NCI-H187 (cell line): ENCODE data around the gene FA2H.
"Not testable (repeated sequence)": the region's sequence is repeated elsewhere in the genome, so short reads cannot be mapped to it uniquely, and the experiment has no call there.

Experiments used
- DNase-seq, 2 experiments: peaks; one replicate each; lab custom pipeline; 2025; lab: John Stamatoyannopoulos, UW

The FA2H gene

GRCh38 chr16:74723256-74723655, 51.4 kb downstream of the FA2H start:
- DNase-seq = no peak

GRCh38 chr16:74722156-74722555, 52.5 kb downstream of the FA2H start:
- not testable (repeated sequence) for DNase-seq

- DNase-seq = no peak
These were observed 52.9 kb downstream of the FA2H start for GRCh38 chr16:74721716-74722115.

GRCh38 chr16:74720579-74720978, 54.0 kb downstream of the FA2H start:
- DNase-seq = no peak

GRCh38 chr16:74718741-74719610, 55.6 kb downstream of the FA2H start:
- no peak for DNase-seq

- no peak for DNase-seq
These were observed 56.5 kb downstream of the FA2H start for GRCh38 chr16:74718140-74718539.

- DNase-seq = no peak
These were observed 57.3 kb downstream of the FA2H start for GRCh38 chr16:74717367-74717766.

GRCh38 chr16:74716355-74716754, 58.3 kb downstream of the FA2H start:
- DNase-seq = no peak

GRCh38 chr16:74713876-74714275, 60.7 kb downstream of the FA2H start:
- DNase-seq = no peak

GRCh38 chr16:74713325-74713724, 61.3 kb downstream of the FA2H start:
- no peak for DNase-seq

GRCh38 chr16:74711938-74712337, 62.7 kb downstream of the FA2H start:
- no peak for DNase-seq

- DNase-seq = no peak
These were observed 64.2 kb downstream of the FA2H start for GRCh38 chr16:74710401-74710800.

GRCh38 chr16:74709441-74709877, 65.2 kb downstream of the FA2H start:
- peak; percentile 1 to 3 for DNase-seq

- DNase-seq = no peak
These were observed 74.0 kb downstream of the FA2H start, which contains the start of gene MLKL for GRCh38 chr16:74700438-74701225. Gene MLKL (minus strand): TSS chr16:74700862. CDS start chr16:74695757, 5,105 bp downstream.

GRCh38 chr16:74700116-74700437, 74.5 kb downstream of the FA2H start:
- no peak for DNase-seq

- no peak for DNase-seq
These were observed 75.0 kb downstream of the FA2H start for GRCh38 chr16:74699666-74700065.

GRCh38 chr16:74698222-74698621, 76.4 kb downstream of the FA2H start:
- DNase-seq = no peak

- DNase-seq = peak; percentile 0 to 26
These were observed 78.9 kb downstream of the FA2H start for GRCh38 chr16:74695450-74696422.

- no peak for DNase-seq
These were observed 83.3 kb downstream of the FA2H start for GRCh38 chr16:74691093-74691855.

- DNase-seq = no peak
These were observed 92.1 kb downstream of the FA2H start for GRCh38 chr16:74682556-74682955.

- DNase-seq = no peak
These were observed 93.9 kb downstream of the FA2H start for GRCh38 chr16:74680681-74681080.
